IMR-90 (cell line): ENCODE results near the gene ANKRD53. TPM values are rescaled to one million over a fixed set of nuclear protein-coding genes. Genes with fewer than 3 reads are reported as not detected.

Experiments used
- ATAC-seq: fragments of 200-7000 bp; cut with Tn5 transposase; 2 replicates; pipeline ENCODE4 v1.9.1; 2020; ENCODE audit warnings: low read depth, mild to moderate bottlenecking, moderate library complexity
- BruUV-seq: library from RNA; stranded (reverse); fragments of 400-500 nt; replicated peaks from 2 replicates; lab custom pipeline; 2021; lab: Mats Ljungman, UMichigan
- CTCF ChIA-PET: fragments of 300-600 bp; formaldehyde crosslinking; extraction: SDS; loops from one replicate; lab custom pipeline; 2021; ENCODE audit warnings: antibody characterized with exemption; lab: Yijun Ruan, JAX
- POLR2A ChIA-PET: fragments of 300-600 bp; sonication (Branson Sonifier 250); formaldehyde crosslinking; loops from one replicate; lab custom pipeline; 2022; ENCODE audit warnings: antibody characterized with exemption; ENCODE audit not compliant: unreplicated experiment; lab: Charles Lee
- DNase-seq: peaks from one replicate; pipeline ENCODE4 v3.0.0; 2013
- H2AFZ ChIP-seq: replicated peaks from 2 replicates; pipeline ENCODE3; 2013; ENCODE audit warnings: low read length, mild to moderate bottlenecking; ENCODE audit not compliant: poor library complexity
- H2AK5ac ChIP-seq: 2 replicates; pipeline ENCODE4 v1.6.1; 2013; ENCODE audit warnings: low read depth, low read length, inconsistent platforms
- H2AK9ac ChIP-seq: replicated peaks from 2 replicates; pipeline ENCODE3; 2013; ENCODE audit warnings: mild to moderate bottlenecking, low read depth, low read length, moderate library complexity; ENCODE audit not compliant: poor library complexity
- H2BK120ac ChIP-seq: 2 replicates; pipeline ENCODE4 v1.6.1; 2013; ENCODE audit warnings: low read depth, low read length, inconsistent platforms
- H2BK15ac ChIP-seq: 3 replicates; pipeline ENCODE4 v1.6.1; 2013; ENCODE audit warnings: low read depth, low read length, inconsistent platforms
- H2BK20ac ChIP-seq: 2 replicates; pipeline ENCODE4 v1.6.1; 2013; ENCODE audit warnings: low read depth, mild to moderate bottlenecking, inconsistent platforms, low read length, moderate library complexity
- H2BK5ac ChIP-seq: 2 replicates; pipeline ENCODE4 v1.6.1; 2013; ENCODE audit warnings: mild to moderate bottlenecking, low read depth, low read length, inconsistent platforms; ENCODE audit not compliant: poor library complexity, severe bottlenecking
- H3K14ac ChIP-seq: replicated peaks from 2 replicates; pipeline ENCODE4 v1.6.1; 2013; ENCODE audit warnings: low read depth, low read length, inconsistent platforms
- H3K18ac ChIP-seq: 2 replicates; pipeline ENCODE4 v1.6.1; 2013; ENCODE audit warnings: low read depth, low read length, control low read depth
- H3K23ac ChIP-seq: 2 replicates; pipeline ENCODE4 v1.6.1; 2013; ENCODE audit warnings: low read depth, low read length, inconsistent platforms
- H3K27ac ChIP-seq: 2 replicates; pipeline ENCODE4 v1.5.1; 2013; ENCODE audit warnings: mild to moderate bottlenecking, control low read depth, low read length; ENCODE audit not compliant: insufficient read depth
- H3K27me3 ChIP-seq: 2 replicates; pipeline ENCODE4 v1.6.1; 2013; ENCODE audit warnings: low read length; ENCODE audit not compliant: control insufficient read depth, insufficient read depth
- H3K36me3 ChIP-seq: 2 replicates; pipeline ENCODE4 v1.6.1; 2013; ENCODE audit warnings: low read length, mixed read lengths; ENCODE audit not compliant: control insufficient read depth, insufficient read depth
- H3K4ac ChIP-seq: 2 replicates; pipeline ENCODE4 v1.6.1; 2013; ENCODE audit warnings: low read depth, low read length, inconsistent platforms
- H3K4me1 ChIP-seq: 2 replicates; pipeline ENCODE4 v1.6.1; 2013; ENCODE audit warnings: low read length, mixed read lengths; ENCODE audit not compliant: control insufficient read depth, insufficient read depth
- H3K4me2 ChIP-seq: 2 replicates; pipeline ENCODE4 v1.6.1; 2013; ENCODE audit warnings: low read depth, mild to moderate bottlenecking, control low read depth, low read length, moderate library complexity
- H3K4me3 ChIP-seq: 2 replicates; pipeline ENCODE4 v1.5.1; 2013; ENCODE audit warnings: low read depth, mild to moderate bottlenecking, control low read depth, low read length, moderate library complexity; ENCODE audit not compliant: insufficient read depth
- H3K56ac ChIP-seq: 2 replicates; pipeline ENCODE4 v1.6.1; 2013; ENCODE audit warnings: low read length, inconsistent platforms; ENCODE audit not compliant: insufficient read depth; ENCODE audit errors: extremely low read depth
- H3K79me1 ChIP-seq, 2 experiments: 2 replicates each; pipeline ENCODE4 v1.6.1; 2013; ENCODE audit warnings: low read length in 2 of 2, inconsistent platforms in 1 of 2, low read depth in 1 of 2
- H3K9ac ChIP-seq: 2 replicates; pipeline ENCODE4 v1.6.1; 2013; ENCODE audit warnings: low read depth, low read length, control low read depth
- H3K9me1 ChIP-seq: 2 replicates; pipeline ENCODE4 v1.6.1; 2013; ENCODE audit warnings: low read length, inconsistent platforms; ENCODE audit not compliant: insufficient read depth
- H3K9me3 ChIP-seq: 2 replicates; pipeline ENCODE4 v1.6.1; 2013; ENCODE audit warnings: low read length; ENCODE audit not compliant: control insufficient read depth, insufficient read depth
- H4K20me1 ChIP-seq: 2 replicates; pipeline ENCODE4 v1.6.1; 2013; ENCODE audit warnings: low read length, inconsistent platforms; ENCODE audit not compliant: insufficient read depth
- H4K5ac ChIP-seq: 2 replicates; pipeline ENCODE4 v1.6.1; 2013; ENCODE audit warnings: mild to moderate bottlenecking, low read depth, low read length, control low read depth
- H4K8ac ChIP-seq, 2 experiments: 2 replicates each; pipeline ENCODE4 v1.6.1; 2013; ENCODE audit warnings: low read depth in 2 of 2, low read length in 2 of 2, control low read depth in 1 of 2, inconsistent platforms in 1 of 2
- H4K91ac ChIP-seq: 2 replicates; pipeline ENCODE4 v1.6.1; 2013; ENCODE audit warnings: low read depth, low read length, inconsistent platforms; ENCODE audit not compliant: insufficient read depth
- BHLHE40 ChIP-seq: fragments of 150-350 bp; IDR thresholded peaks from 2 replicates; pipeline ENCODE4 v1.6.1; 2016; ENCODE audit warnings: mild to moderate bottlenecking, low read depth, low read length
- CHD1 ChIP-seq: IDR thresholded peaks from 2 replicates; pipeline ENCODE4 v1.6.1; 2012; ENCODE audit warnings: low read depth, low read length, improper control_type of control experiment
- CTCF ChIP-seq: conservative IDR thresholded peaks from 2 replicates; pipeline ENCODE4 v1.5.1; 2012; ENCODE audit warnings: mild to moderate bottlenecking, low read depth, low read length, improper control_type of control experiment
- ELK1 ChIP-seq: fragments of 150-350 bp; IDR thresholded peaks from 2 replicates; pipeline ENCODE4 v1.6.1; 2016; ENCODE audit warnings: low read depth, mild to moderate bottlenecking, low read length, moderate library complexity, borderline replicate concordance
- FOS ChIP-seq: fragments of 150-350 bp; IDR thresholded peaks from 2 replicates; pipeline ENCODE4 v1.6.1; 2016; ENCODE audit warnings: low read depth, low read length
- MAFK ChIP-seq: IDR thresholded peaks from 2 replicates; pipeline ENCODE4 v1.6.1; 2012; ENCODE audit warnings: low read depth, low read length, improper control_type of control experiment
- MAZ ChIP-seq: IDR thresholded peaks from 2 replicates; pipeline ENCODE4 v1.6.1; 2012; ENCODE audit warnings: low read depth, mild to moderate bottlenecking, low read length, improper control_type of control experiment, moderate library complexity, borderline replicate concordance
- MXI1 ChIP-seq: IDR thresholded peaks from 2 replicates; pipeline ENCODE4 v1.6.1; 2012; ENCODE audit warnings: low read depth, mild to moderate bottlenecking, low read length, moderate library complexity, borderline replicate concordance
- NFE2L2 ChIP-seq: fragments of 150-350 bp; IDR thresholded peaks from 2 replicates; pipeline ENCODE4 v1.6.1; 2016; ENCODE audit warnings: low read depth, mild to moderate bottlenecking, low read length
- POLR2A ChIP-seq: IDR thresholded peaks from 2 replicates; pipeline ENCODE4 v1.6.1; 2012; ENCODE audit warnings: mild to moderate bottlenecking, low read depth, low read length
- RAD21 ChIP-seq: IDR thresholded peaks from 2 replicates; pipeline ENCODE4 v1.6.1; 2012; ENCODE audit warnings: low read length, improper control_type of control experiment
- RCOR1 ChIP-seq: IDR thresholded peaks from 2 replicates; pipeline ENCODE4 v1.6.1; 2012; ENCODE audit warnings: mild to moderate bottlenecking, low read length, improper control_type of control experiment; ENCODE audit not compliant: insufficient replicate concordance
- RFX5 ChIP-seq: IDR thresholded peaks from 2 replicates; pipeline ENCODE4 v1.8.0; 2012; ENCODE audit warnings: low read depth, mild to moderate bottlenecking, low read length, moderate library complexity
- SMC3 ChIP-seq: fragments of 150-350 bp; IDR thresholded peaks from 2 replicates; pipeline ENCODE4 v1.6.1; 2016; ENCODE audit warnings: low read depth, mild to moderate bottlenecking, antibody characterized with exemption, low read length, moderate library complexity
- USF2 ChIP-seq: fragments of 150-350 bp; IDR thresholded peaks from 2 replicates; pipeline ENCODE4 v1.6.1; 2017; ENCODE audit warnings: mild to moderate bottlenecking, antibody characterized with exemption, low read length, low read depth
- WGBS, 2 experiments: methylation state at CpG; one replicate each; pipeline versions ENCODE4 v1.1.5 to v1.1.7; 2013; ENCODE audit warnings: missing lambda C conversion rate in 2 of 2; ENCODE audit not compliant: insufficient read length in 1 of 2; ENCODE audit errors: extremely low coverage in 2 of 2; 5-methylcytosine and 5-hydroxymethylcytosine counted together
- dilution Hi-C: fragments of 300-500 bp; cut with HindIII; formaldehyde crosslinking; loops from one replicate; pipeline ENCODE4 v1.14.3; 2018; ENCODE audit warnings: low sequenced_read_pairs; ENCODE audit not compliant: unreplicated experiment
- in situ Hi-C: fragments of 300-500 bp; cut with MboI; formaldehyde crosslinking; loops from 3 replicates; pipeline ENCODE4 v1.14.3; 2019; ENCODE audit warnings: low sequenced_read_pairs, inconsistent platforms, mixed read lengths
- intact Hi-C: fragments of 100-400 bp; cut with micrococcal nuclease; formaldehyde crosslinking; loops from 2 replicates; pipeline ENCODE4 v1.10.0; 2022
- polyA plus RNA-seq, 3 experiments: library from polyadenylated mRNA; depleted of rRNA; stranded (reverse); fragments of >200 nt; gene quantifications; 2 replicates each; pipeline ENCODE4 v1.2.3, GENCODE V29; 2012; ENCODE audit warnings: low replicate concordance in 1 of 3
- total RNA-seq: library from RNA; depleted of rRNA; stranded (reverse); fragments of >200 nt; gene quantifications from 2 replicates; pipeline ENCODE4 v1.2.3, GENCODE V29; 2012

Gene ANKRD53
- total and polyA plus RNA-seq, 2 of the 4 experiments (the other 2 are of a cell fraction) = 0.54 to 1.0 TPM

- H3K18ac ChIP-seq = no peak overlapping the region
- no peak overlapping the region for H3K4ac ChIP-seq
- no peak overlapping the region for H2BK120ac ChIP-seq
- H2AK9ac ChIP-seq = no peak overlapping the region
- H3K4me1 ChIP-seq = no peaks in the 10 kb centered on the region
- no peak overlapping the region for H4K8ac ChIP-seq
- no peaks in the 10 kb centered on the region; a peak in 1 of 4 replicates for H3K79me1 ChIP-seq
- no peak overlapping the region for H3K56ac ChIP-seq
- peaks cover 33% of the 10 kb centered on the region for H3K36me3 ChIP-seq
- H3K27me3 ChIP-seq = no peaks in the 10 kb centered on the region
- H3K9ac ChIP-seq = no peak overlapping the region
- peak; percentile 92 for ATAC-seq
- H3K4me3 ChIP-seq = no peak overlapping the region
- no TSS peak for BruUV-seq
- peak overlapping the region; percentile 62 for H2AFZ ChIP-seq
- H2AK5ac ChIP-seq = no peak overlapping the region
- no peak overlapping the region for H3K23ac ChIP-seq
- H3K14ac ChIP-seq = no peak overlapping the region
- H4K20me1 ChIP-seq = peaks cover 5% of the 10 kb centered on the region; the same call in 1 of the 2 replicates
- no peak overlapping the region for H4K5ac ChIP-seq
- no peak overlapping the region for H2BK5ac ChIP-seq
- intact Hi-C loops = no loop called here
- peak; percentile 37 for DNase-seq
- CTCF ChIA-PET = no interaction called here
- no peak overlapping the region for H2BK20ac ChIP-seq
- WGBS, 2 experiments = 56% methylated on average over 16 of the region's 32 CpGs; no CpG with 5 or more reads in 1 of the 2 experiments
- H3K9me1 ChIP-seq = no peaks in the 10 kb centered on the region
- H3K4me2 ChIP-seq = no peak overlapping the region
- H3K9me3 ChIP-seq = no peaks in the 10 kb centered on the region
- POLR2A ChIA-PET = no interaction called here
- H4K91ac ChIP-seq = no peak overlapping the region
- dilution Hi-C loops = no loop called here
- in situ Hi-C loops = loop anchor here (10.0 kb wide), 1 partner anchor 690 kb away; the partner anchor contains the start of gene SNRPG
- H2BK15ac ChIP-seq = no peak overlapping the region
- no peak overlapping the region for H3K27ac ChIP-seq
- TF ChIP-seq MXI1 (peak; percentile 92), USF2 (no peak), CHD1 (no peak), FOS (no peak), CTCF (peak; percentile 70), SMC3 (peak; percentile 38), ELK1 (no peak), RFX5 (no peak), RCOR1 (no peak), POLR2A (no peak), RAD21 (peak; percentile 54), MAFK (no peak), BHLHE40 (no peak), NFE2L2 (no peak), MAZ (no peak)
Measured at GRCh38 chr2:70984576-70985282, 6.3 kb downstream of the ANKRD53 start.
